ENCODE results near the gene CAMK2A.

CAMK2A gene

DNA sequence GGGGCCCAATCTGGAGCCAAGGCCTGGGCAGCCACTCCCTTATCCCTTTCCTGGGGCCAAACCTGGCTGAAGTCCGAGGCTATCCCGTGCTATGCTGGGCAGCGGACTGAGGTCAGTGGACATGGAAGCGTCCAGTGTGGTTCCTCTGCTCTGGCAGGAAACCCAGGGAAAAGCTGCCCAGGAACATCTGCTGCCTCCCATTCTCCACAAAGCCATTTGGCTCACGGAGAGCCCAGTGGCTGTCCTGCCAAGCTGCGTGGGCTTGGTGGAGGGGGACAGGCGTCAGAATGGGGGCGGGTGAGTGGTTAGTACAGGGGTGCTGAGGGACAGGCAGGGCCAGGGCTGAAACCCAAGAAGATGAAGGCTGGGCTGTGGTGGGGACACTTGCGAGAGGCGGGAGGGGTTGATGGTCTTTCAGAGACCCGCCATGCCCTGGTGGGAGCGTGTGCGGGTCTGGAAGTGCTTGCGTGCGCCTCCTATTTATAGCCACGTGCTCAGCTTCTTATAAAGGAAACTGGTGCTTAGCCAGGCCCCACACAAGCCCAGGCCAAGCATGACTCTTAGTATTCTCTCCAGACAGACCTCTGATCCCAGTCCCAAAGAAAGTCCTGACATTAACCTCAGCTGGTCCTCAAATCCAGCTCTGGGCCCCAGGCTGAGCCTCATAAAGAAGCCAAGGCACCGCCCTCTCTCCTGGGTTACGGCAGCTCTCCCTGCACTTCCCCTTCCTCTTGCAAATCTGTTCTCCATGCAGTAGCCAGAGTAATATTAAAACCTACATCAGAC is 109.1 kb downstream of the CAMK2A start:
- Mint-ChIP-seq H3K27me3 (peaks cover 6% of the 10 kb centered on the region), H3K4me3 (no peak overlapping the region), H3K9me3 (no peaks in the 10 kb centered on the region), H3K4me1 (ENCODE audit: low read depth) (peaks cover 27% of the 10 kb centered on the region), H3K36me3 (ENCODE audit: low read depth) (no peaks in the 10 kb centered on the region), H3K27ac (peak overlapping the region; percentile 40)
- intact Hi-C loops (cut with micrococcal nuclease), result no loop called here

DNA sequence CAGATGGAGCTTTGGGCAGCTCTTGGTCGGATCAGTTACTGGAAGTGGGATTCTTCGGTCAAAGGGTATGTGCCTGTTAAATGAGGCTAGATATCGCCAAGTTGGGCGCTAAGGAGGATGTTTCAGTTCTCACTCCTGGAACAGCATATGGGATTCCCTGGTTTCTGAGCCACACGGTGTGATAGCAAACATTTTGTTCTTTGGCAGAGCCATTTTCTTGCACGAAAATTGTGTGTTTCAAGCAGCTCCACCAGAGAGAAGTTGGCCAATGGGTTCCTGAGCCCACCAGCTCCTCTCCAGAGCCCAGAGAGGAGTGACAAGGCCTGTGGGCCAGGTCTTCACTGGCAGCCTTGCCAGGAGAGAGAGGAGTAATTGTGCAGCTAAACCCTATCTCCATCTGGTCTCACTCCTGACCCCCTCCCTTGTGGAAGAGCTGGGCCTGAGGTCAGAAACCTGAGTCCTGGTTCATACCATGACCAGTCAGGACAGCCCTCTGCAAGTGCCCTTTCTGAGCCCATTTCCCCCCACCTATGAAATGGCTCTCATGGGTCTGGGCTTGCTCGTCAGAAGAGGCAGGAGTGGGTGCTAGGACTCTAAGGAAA is 110.5 kb downstream of the CAMK2A start:
- intact Hi-C loops (cut with micrococcal nuclease), result no loop called here
- Mint-ChIP-seq H3K27me3 (peaks cover 10% of the 10 kb centered on the region), H3K27ac (no peak overlapping the region), H3K9me3 (no peaks in the 10 kb centered on the region), H3K4me3 (no peak overlapping the region), H3K36me3 (ENCODE audit: low read depth) (no peaks in the 10 kb centered on the region), H3K4me1 (ENCODE audit: low read depth) (peaks cover 17% of the 10 kb centered on the region)

DNA sequence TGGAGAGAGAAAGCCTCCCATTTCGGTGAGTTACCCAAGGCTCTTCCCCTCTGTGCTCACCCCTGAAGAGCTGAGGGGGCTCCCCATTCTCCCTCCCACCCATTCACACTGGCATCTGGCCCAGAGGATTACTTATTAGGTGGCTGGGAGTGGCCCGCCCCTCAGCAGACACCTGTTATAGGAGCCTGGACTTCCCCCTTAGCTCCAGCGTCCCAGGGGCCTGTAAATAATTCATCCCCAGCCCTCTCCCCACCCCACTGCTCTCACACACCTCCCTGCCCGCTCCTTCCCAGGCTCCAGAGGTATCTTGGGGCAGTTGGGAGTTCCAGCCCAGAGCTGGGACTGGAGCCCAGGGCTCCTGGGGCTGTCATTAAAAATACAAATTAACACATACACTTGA is 111.3 kb downstream of the CAMK2A start:
- Mint-ChIP-seq H3K27me3 (peaks cover 17% of the 10 kb centered on the region), H3K27ac (no peak overlapping the region), H3K4me1 (ENCODE audit: low read depth) (peaks cover 17% of the 10 kb centered on the region), H3K9me3 (no peaks in the 10 kb centered on the region), H3K4me3 (no peak overlapping the region), H3K36me3 (ENCODE audit: low read depth) (no peaks in the 10 kb centered on the region)
- intact Hi-C loops (cut with micrococcal nuclease), result no loop called here

DNA sequence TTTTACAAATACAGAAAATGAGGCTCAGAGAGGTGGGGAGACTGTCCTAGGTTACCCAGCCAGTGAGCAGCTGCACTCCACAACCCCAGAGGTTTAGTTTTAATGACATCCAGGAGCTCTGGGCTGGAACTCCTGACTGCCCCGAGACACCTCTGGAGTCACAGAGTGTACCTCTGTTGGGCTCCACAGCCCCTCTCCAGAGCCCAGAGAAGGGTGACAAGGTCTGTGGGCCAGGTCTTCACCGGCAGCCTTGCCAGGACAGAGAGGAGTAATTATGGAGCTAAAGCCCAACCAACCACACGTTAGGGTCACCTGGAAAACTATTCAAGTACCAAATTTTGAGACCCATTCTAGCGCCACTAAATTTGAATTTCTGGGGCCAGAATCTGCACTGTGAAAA is 111.9 kb downstream of the CAMK2A start:
- peaks cover 20% of the 10 kb centered on the region for H3K27me3 Mint-ChIP-seq
- H3K9me3 Mint-ChIP-seq, result no peaks in the 10 kb centered on the region
- no peaks in the 10 kb centered on the region for H3K36me3 Mint-ChIP-seq (ENCODE audit: low read depth)
- intact Hi-C loops (cut with micrococcal nuclease), result no loop called here
- H3K27ac Mint-ChIP-seq, result no peak overlapping the region
- peaks cover 17% of the 10 kb centered on the region for H3K4me1 Mint-ChIP-seq (ENCODE audit: low read depth)
- H3K4me3 Mint-ChIP-seq, result no peak overlapping the region

DNA sequence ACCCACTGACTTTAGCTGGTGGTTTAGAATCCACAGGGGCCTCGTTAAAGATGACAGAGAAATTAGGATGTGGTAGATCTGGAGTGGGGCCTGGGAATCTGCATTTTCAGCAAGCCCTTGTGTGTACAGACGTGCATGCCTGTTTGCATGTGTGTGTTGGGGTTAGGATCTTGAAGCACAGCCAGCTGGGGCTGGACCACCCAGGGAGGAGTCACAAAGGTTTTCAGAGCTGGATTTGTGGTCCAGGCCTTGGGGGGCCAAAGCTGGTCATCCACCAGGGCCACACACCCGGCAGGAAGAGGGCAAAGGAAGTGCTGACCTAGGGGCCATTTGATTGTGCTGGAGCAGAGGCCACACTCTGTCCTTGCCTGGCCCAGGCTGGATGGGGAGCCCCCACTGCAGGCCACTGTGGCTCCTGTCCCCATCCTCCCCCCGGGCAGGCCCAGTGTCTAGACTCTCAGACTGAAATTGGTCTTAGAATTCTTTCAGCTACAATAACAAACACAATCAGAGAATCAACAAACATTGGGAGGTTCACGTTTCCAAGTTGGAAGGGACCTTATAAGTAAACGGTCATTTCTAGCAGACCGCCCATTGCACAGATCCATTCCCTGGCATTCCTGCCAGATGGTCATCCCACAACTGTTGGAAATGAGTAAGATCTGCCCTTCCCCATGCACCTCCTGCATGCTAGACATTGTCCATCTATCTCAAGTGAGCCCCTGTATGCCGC is 112.7 kb downstream of the CAMK2A start:
- H3K4me1 Mint-ChIP-seq (ENCODE audit: low read depth), result peaks cover 17% of the 10 kb centered on the region
- intact Hi-C loops (cut with micrococcal nuclease), result no loop called here
- H3K27me3 Mint-ChIP-seq, result peaks cover 17% of the 10 kb centered on the region
- H3K9me3 Mint-ChIP-seq, result no peaks in the 10 kb centered on the region
- no peaks in the 10 kb centered on the region for H3K36me3 Mint-ChIP-seq (ENCODE audit: low read depth)
- H3K27ac Mint-ChIP-seq, result no peak overlapping the region
- H3K4me3 Mint-ChIP-seq, result no peak overlapping the region

DNA sequence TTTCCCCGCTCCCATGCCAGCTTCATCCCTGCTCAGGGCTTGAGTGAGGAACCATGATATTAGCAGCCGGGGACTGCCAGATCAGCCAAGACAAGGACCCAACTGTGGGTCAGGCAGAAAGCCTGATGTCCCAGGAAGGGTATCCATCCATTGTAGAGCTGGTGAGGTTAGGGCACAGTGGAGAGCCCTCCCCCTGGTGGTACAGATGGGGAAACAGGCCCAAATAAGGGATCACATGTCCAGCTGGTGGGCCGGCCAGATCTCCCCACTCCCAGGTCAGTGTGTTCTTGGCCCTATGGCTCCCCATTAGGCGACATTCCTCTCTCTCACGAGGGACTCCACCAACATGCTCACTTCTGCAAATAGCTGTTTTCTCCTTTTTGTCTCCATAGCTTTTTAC is 114.0 kb downstream of the CAMK2A start:
- H3K27ac Mint-ChIP-seq, result no peak overlapping the region
- intact Hi-C loops (cut with micrococcal nuclease), result no loop called here
- no peak overlapping the region for H3K4me3 Mint-ChIP-seq
- H3K4me1 Mint-ChIP-seq (ENCODE audit: low read depth), result peaks cover 5% of the 10 kb centered on the region
- H3K36me3 Mint-ChIP-seq (ENCODE audit: low read depth), result no peaks in the 10 kb centered on the region
- H3K27me3 Mint-ChIP-seq, result peaks cover 24% of the 10 kb centered on the region
- no peaks in the 10 kb centered on the region for H3K9me3 Mint-ChIP-seq

DNA sequence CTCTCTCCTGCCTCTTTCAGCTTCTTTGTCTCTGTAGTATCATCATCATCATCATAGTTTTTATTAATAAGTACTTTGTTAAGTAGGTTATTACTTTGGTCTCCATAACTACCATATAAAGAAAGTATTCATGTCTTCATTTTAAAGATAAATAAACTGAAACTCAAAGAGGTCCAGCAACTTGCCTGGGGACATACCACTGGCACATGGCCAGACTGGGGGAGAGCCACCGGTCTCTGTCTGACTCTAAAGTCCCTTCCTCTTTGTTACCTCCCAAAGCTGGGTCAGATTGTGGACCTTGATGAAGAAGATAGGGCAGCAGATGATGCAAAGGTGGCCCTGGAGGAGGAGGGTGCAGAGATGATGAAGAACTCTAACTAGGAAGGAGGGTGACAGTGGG is 114.5 kb downstream of the CAMK2A start:
- Mint-ChIP-seq H3K9me3 (no peaks in the 10 kb centered on the region), H3K4me3 (no peak overlapping the region), H3K4me1 (ENCODE audit: low read depth) (no peaks in the 10 kb centered on the region), H3K27ac (no peak overlapping the region), H3K36me3 (ENCODE audit: low read depth) (no peaks in the 10 kb centered on the region), H3K27me3 (peaks cover 28% of the 10 kb centered on the region)
- intact Hi-C loops (cut with micrococcal nuclease), result no loop called here

DNA sequence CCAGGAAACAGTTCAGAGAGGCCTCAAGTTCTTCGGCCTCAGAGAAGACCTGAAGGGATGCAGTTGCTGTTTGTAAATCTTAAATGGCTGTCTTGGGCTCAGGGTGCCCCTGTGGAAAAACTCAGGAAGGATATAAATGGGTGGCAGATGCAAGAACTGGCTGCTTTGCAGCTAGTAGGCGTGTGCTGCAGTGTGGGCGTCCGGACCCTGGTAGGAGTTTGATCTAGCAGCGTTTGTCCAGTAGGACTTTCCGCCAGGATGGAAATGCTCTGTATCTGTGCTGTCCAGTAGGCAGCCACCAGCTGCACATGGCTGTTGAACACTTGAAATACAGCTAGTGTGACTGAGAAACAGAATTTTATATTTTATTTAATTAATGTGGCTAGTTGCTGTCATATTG is 115.3 kb downstream of the CAMK2A start:
- Mint-ChIP-seq H3K9me3 (no peaks in the 10 kb centered on the region), H3K27me3 (peaks cover 36% of the 10 kb centered on the region), H3K4me1 (ENCODE audit: low read depth) (no peaks in the 10 kb centered on the region), H3K27ac (no peak overlapping the region), H3K36me3 (ENCODE audit: low read depth) (no peaks in the 10 kb centered on the region), H3K4me3 (no peak overlapping the region)
- intact Hi-C loops (cut with micrococcal nuclease), result no loop called here

DNA sequence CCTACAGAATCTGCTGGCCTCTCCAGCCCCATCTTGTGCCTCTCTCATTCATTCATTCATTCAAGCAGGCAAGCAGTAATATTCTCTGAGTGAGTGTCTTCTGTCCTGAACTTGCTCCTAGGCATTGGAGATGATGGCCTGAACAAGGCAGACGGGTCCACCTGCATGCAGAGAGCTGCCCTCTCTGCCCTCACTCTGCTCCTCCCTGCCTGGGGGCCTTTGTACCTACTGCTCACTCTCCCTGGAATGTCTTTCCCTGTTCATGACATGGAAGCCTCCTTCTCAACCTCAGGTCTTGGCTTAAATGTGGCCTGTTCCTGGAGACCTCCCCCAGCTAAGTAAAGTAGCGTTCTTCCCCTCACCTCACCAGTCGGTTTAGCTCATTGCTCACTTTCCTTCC is 116.4 kb downstream of the CAMK2A start:
- Mint-ChIP-seq H3K27me3 (peaks cover 46% of the 10 kb centered on the region), H3K9me3 (no peaks in the 10 kb centered on the region), H3K36me3 (ENCODE audit: low read depth) (no peaks in the 10 kb centered on the region), H3K27ac (no peak overlapping the region), H3K4me3 (no peak overlapping the region), H3K4me1 (ENCODE audit: low read depth) (peaks cover 7% of the 10 kb centered on the region)
- intact Hi-C loops (cut with micrococcal nuclease), result no loop called here

DNA sequence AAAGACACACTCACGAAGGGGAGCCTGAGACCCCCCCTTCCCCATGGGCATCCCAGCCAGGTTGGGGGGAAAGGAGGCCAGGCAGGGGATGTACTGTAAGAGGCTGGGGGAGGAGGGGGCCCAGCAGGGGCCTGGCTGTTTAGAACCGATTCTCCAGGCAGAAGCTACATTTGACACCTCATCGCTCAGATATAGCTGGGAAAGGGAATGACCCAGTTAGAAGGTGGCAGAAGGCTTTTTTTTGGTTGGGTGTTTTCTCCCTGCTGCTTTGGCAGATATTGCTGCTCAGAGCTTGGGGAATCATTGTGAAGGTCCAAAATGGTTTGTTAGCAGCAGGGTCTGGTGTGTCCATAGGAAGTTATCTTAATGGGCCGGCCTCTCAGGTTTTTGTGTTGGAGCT is 117.0 kb downstream of the CAMK2A start:
- intact Hi-C loops (cut with micrococcal nuclease), result no loop called here
- Mint-ChIP-seq H3K4me1 (ENCODE audit: low read depth) (peaks cover 8% of the 10 kb centered on the region), H3K4me3 (no peak overlapping the region), H3K27me3 (peaks cover 52% of the 10 kb centered on the region), H3K27ac (no peak overlapping the region), H3K9me3 (no peaks in the 10 kb centered on the region), H3K36me3 (ENCODE audit: low read depth) (no peaks in the 10 kb centered on the region)

DNA sequence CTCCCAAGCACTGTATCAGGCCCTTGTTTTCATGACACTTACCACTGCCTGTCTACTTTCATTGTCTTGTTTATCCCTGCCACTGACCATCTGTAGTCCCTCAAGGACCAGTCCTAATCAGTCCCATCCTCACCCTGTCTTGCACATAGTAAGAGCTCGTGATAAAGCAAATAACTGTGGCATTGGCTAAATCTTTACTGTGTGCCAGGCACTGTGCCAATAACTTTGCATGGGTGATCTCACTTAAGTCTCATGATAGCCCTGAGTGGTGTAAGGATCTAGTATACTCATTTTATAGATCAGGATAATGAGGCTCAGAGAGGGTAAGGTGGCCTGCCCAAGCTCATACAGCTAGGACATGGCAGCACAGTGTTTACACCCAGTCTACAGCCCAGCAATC is 117.4 kb downstream of the CAMK2A start:
- Mint-ChIP-seq H3K27ac (no peak overlapping the region), H3K36me3 (ENCODE audit: low read depth) (no peaks in the 10 kb centered on the region), H3K4me1 (ENCODE audit: low read depth) (peaks cover 11% of the 10 kb centered on the region), H3K9me3 (no peaks in the 10 kb centered on the region), H3K27me3 (peaks cover 56% of the 10 kb centered on the region), H3K4me3 (no peak overlapping the region)
- intact Hi-C loops (cut with micrococcal nuclease), result no loop called here

Data from dendritic cell treated with granulocyte-macrophage colony-stimulating factor and Interleukin-4, amounts not matched to agents 40 ng/mL and 50 ng/mL, for 4 days (primary cell).